RWPE2 (cell line): ENCODE data around the gene CHD5.

Source experiments
- ATAC-seq: fragments of 200-7000 bp; cut with Tn5 transposase; 3 replicates; pipeline ENCODE4 v1.9.1; 2021; ENCODE audit warnings: low read depth
- DNase-seq: peaks from one replicate; pipeline ENCODE4 v3.0.0-alpha.2; 2020; ENCODE audit warnings: low spot score
- H3K27ac ChIP-seq: fragments of 450-650 bp; 2 replicates; pipeline ENCODE4 v1.5.1; 2017; ENCODE audit warnings: mild to moderate bottlenecking; ENCODE audit not compliant: poor library complexity, severe bottlenecking
- H3K27me3 ChIP-seq: fragments of 250-450 bp; sonication (Bioruptor Pico); 2 replicates; pipeline ENCODE4 v1.5.1; 2021; ENCODE audit warnings: mild to moderate bottlenecking, moderate library complexity; ENCODE audit not compliant: insufficient read depth, poor library complexity, severe bottlenecking
- H3K36me3 ChIP-seq: fragments of 250-450 bp; sonication (Bioruptor Pico); 2 replicates; pipeline ENCODE4 v1.5.1; 2020; ENCODE audit warnings: low read depth, mild to moderate bottlenecking, moderate library complexity
- H3K4me1 ChIP-seq: fragments of 250-450 bp; sonication (Bioruptor Pico); 2 replicates; pipeline ENCODE4 v1.5.1; 2021; ENCODE audit warnings: mild to moderate bottlenecking, moderate library complexity; ENCODE audit not compliant: insufficient read depth, poor library complexity, severe bottlenecking
- H3K4me3 ChIP-seq: fragments of 250-450 bp; sonication (Bioruptor Pico); 2 replicates; pipeline ENCODE4 v1.5.1; 2021; ENCODE audit warnings: mild to moderate bottlenecking, moderate library complexity; ENCODE audit not compliant: severe bottlenecking
- H3K9me3 ChIP-seq: fragments of 250-450 bp; sonication (Bioruptor Pico); 2 replicates; pipeline ENCODE4 v1.5.1; 2021; ENCODE audit warnings: mild to moderate bottlenecking, moderate library complexity; ENCODE audit not compliant: severe bottlenecking
- CTCF ChIP-seq: fragments of 450-650 bp; IDR thresholded peaks from one replicate; pipeline ENCODE4 v1.5.1; 2017; ENCODE audit warnings: mild to moderate bottlenecking, moderate library complexity; ENCODE audit not compliant: poor library complexity, severe bottlenecking

CHD5 gene

GRCh38 chr1:6083801-6084446 is 96.2 kb downstream of the CHD5 start:
- H3K4me3 ChIP-seq = no peak overlapping the region
- no peaks in the 10 kb centered on the region for H3K27me3 ChIP-seq
- H3K9me3 ChIP-seq = no peaks in the 10 kb centered on the region
- no peaks in the 10 kb centered on the region for H3K4me1 ChIP-seq
- no peak overlapping the region for H3K27ac ChIP-seq
- no peaks in the 10 kb centered on the region for H3K36me3 ChIP-seq
- DNase-seq (no peak), ATAC-seq (no peak)
- TF ChIP-seq CTCF = no peak

- no peaks in the 10 kb centered on the region for H3K27me3 ChIP-seq
- TF ChIP-seq CTCF = no peak
- no peak for ATAC-seq
Observed at GRCh38 chr1:6083385-6083784, 96.7 kb downstream of the CHD5 start.

GRCh38 chr1:6082430-6082971 is 97.6 kb downstream of the CHD5 start:
- TF ChIP-seq CTCF = no peak
- no peak overlapping the region for H3K4me3 ChIP-seq
- DNase-seq = no peak
- H3K27me3 ChIP-seq = no peaks in the 10 kb centered on the region
- H3K27ac ChIP-seq = no peak overlapping the region
- no peak for ATAC-seq
- no peaks in the 10 kb centered on the region for H3K4me1 ChIP-seq
- H3K9me3 ChIP-seq = no peaks in the 10 kb centered on the region
- no peaks in the 10 kb centered on the region for H3K36me3 ChIP-seq

More at GRCh38 chr1:6083385-6083784, 96.7 kb downstream of the CHD5 start:
- Histone ChIP-seq H3K4me1 (no peaks in the 10 kb centered on the region), H3K4me3 (no peak overlapping the region), H3K9me3 (no peaks in the 10 kb centered on the region), H3K36me3 (no peaks in the 10 kb centered on the region), H3K27ac (no peak overlapping the region)
- DNase-seq = no peak

GRCh38 chr1:6081901-6082300 is 98.2 kb downstream of the CHD5 start:
- Histone ChIP-seq H3K36me3 (no peaks in the 10 kb centered on the region), H3K4me1 (no peaks in the 10 kb centered on the region), H3K4me3 (no peak overlapping the region), H3K27ac (no peak overlapping the region), H3K9me3 (no peaks in the 10 kb centered on the region), H3K27me3 (no peaks in the 10 kb centered on the region)
- TF ChIP-seq CTCF = no peak
- ATAC-seq = no peak
- DNase-seq = no peak

- H3K27ac ChIP-seq = no peak overlapping the region
- no peaks in the 10 kb centered on the region for H3K36me3 ChIP-seq
- ATAC-seq (peak; percentile 56), DNase-seq (no peak)
- no peaks in the 10 kb centered on the region for H3K4me1 ChIP-seq
- no peak overlapping the region for H3K4me3 ChIP-seq
- TF ChIP-seq CTCF = peak; percentile 34
- H3K9me3 ChIP-seq = no peaks in the 10 kb centered on the region
- H3K27me3 ChIP-seq = no peaks in the 10 kb centered on the region
Observed at GRCh38 chr1:6080469-6080868, 99.7 kb downstream of the CHD5 start.
